H9 (cell line): ENCODE results near the gene MEN1. TPM values are rescaled to one million over a fixed set of nuclear protein-coding genes. Genes with fewer than 3 reads are reported as not detected.

Source experiments
- DNase-seq: peaks from one replicate; pipeline ENCODE4 v3.0.0-alpha.2; 2017
- H2AFZ ChIP-seq: one replicate; pipeline ENCODE4 v1.6.1; 2013; ENCODE audit warnings: mild to moderate bottlenecking, low read length, control low read depth, moderate library complexity
- H2AK5ac ChIP-seq: 2 replicates; pipeline ENCODE4 v1.6.1; 2013; ENCODE audit warnings: low read length, control low read depth, mixed read lengths; ENCODE audit not compliant: insufficient read length
- H2BK120ac ChIP-seq: one replicate; pipeline ENCODE4 v1.6.1; 2013; ENCODE audit warnings: low read depth, mild to moderate bottlenecking, low read length, control low read depth, inconsistent platforms; ENCODE audit not compliant: poor library complexity, severe bottlenecking
- H2BK12ac ChIP-seq: 2 replicates; pipeline ENCODE4 v1.6.1; 2013; ENCODE audit warnings: low read length, control low read depth, mixed read lengths, low read depth; ENCODE audit not compliant: insufficient read length
- H2BK15ac ChIP-seq: 2 replicates; pipeline ENCODE4 v1.6.1; 2013; ENCODE audit warnings: low read depth, low read length, control low read depth
- H2BK20ac ChIP-seq: one replicate; pipeline ENCODE4 v1.6.1; 2013; ENCODE audit warnings: low read depth, mild to moderate bottlenecking, low read length, control low read depth, inconsistent platforms; ENCODE audit not compliant: poor library complexity, severe bottlenecking
- H2BK5ac ChIP-seq: 2 replicates; pipeline ENCODE4 v1.6.1; 2013; ENCODE audit warnings: low read length, control low read depth, mixed read lengths; ENCODE audit not compliant: insufficient read length
- H3K14ac ChIP-seq: 2 replicates; pipeline ENCODE4 v1.6.1; 2013; ENCODE audit warnings: low read length, control low read depth; ENCODE audit not compliant: insufficient read depth
- H3K18ac ChIP-seq: 2 replicates; pipeline ENCODE4 v1.6.1; 2013; ENCODE audit warnings: low read depth, mild to moderate bottlenecking, mixed read lengths, low read length, control low read depth; ENCODE audit not compliant: insufficient read length
- H3K23ac ChIP-seq: 2 replicates; pipeline ENCODE4 v1.6.1; 2013; ENCODE audit warnings: low read length, control low read depth, mixed read lengths, low read depth; ENCODE audit not compliant: insufficient read length
- H3K23me2 ChIP-seq: 2 replicates; pipeline ENCODE4 v1.6.1; 2013; ENCODE audit warnings: low read depth, mild to moderate bottlenecking, mixed read lengths, low read length, control low read depth; ENCODE audit not compliant: insufficient read length, poor library complexity, severe bottlenecking
- H3K27ac ChIP-seq: 2 replicates; pipeline ENCODE4 v1.5.1; 2013; ENCODE audit warnings: low read length, control low read depth, mixed read lengths, low read depth; ENCODE audit not compliant: insufficient read length
- H3K27me3 ChIP-seq: 2 replicates; pipeline ENCODE4 v1.6.1; 2013; ENCODE audit warnings: low read length, control low read depth, inconsistent platforms; ENCODE audit not compliant: insufficient read depth
- H3K4ac ChIP-seq: 2 replicates; pipeline ENCODE4 v1.6.1; 2013; ENCODE audit warnings: low read depth, mild to moderate bottlenecking, control low read depth, inconsistent platforms, low read length, moderate library complexity
- H3K4me1 ChIP-seq: 2 replicates; pipeline ENCODE4 v1.6.1; 2013; ENCODE audit warnings: low read length, control low read depth, inconsistent platforms; ENCODE audit not compliant: insufficient read depth
- H3K4me2 ChIP-seq: 2 replicates; pipeline ENCODE4 v1.6.1; 2013; ENCODE audit warnings: low read length, control low read depth, mixed read lengths; ENCODE audit not compliant: insufficient read length, insufficient read depth
- H3K56ac ChIP-seq: 2 replicates; pipeline ENCODE4 v1.6.1; 2013; ENCODE audit warnings: low read depth, mild to moderate bottlenecking, mixed read lengths, low read length, control low read depth; ENCODE audit not compliant: insufficient read length
- H3K79me1 ChIP-seq: 2 replicates; pipeline ENCODE4 v1.6.1; 2013; ENCODE audit warnings: low read depth, mild to moderate bottlenecking, moderate library complexity, low read length, control low read depth, inconsistent platforms; ENCODE audit not compliant: insufficient read depth, poor library complexity, severe bottlenecking
- H3K79me2 ChIP-seq: 2 replicates; pipeline ENCODE4 v1.6.1; 2013; ENCODE audit warnings: low read length, control low read depth, inconsistent platforms; ENCODE audit not compliant: insufficient read depth
- H3K9ac ChIP-seq: 2 replicates; pipeline ENCODE4 v1.6.1; 2013; ENCODE audit warnings: low read length, control low read depth, mixed read lengths; ENCODE audit not compliant: insufficient read length; ENCODE audit errors: extremely low read depth
- H3K9me3 ChIP-seq: one replicate; pipeline ENCODE4 v1.6.1; 2013; ENCODE audit warnings: low read depth, low read length, inconsistent platforms; ENCODE audit not compliant: control insufficient read depth
- H3T11ph ChIP-seq: one replicate; pipeline ENCODE4 v1.6.1; 2013; ENCODE audit warnings: mild to moderate bottlenecking, low read length, control low read depth, inconsistent platforms
- H4K20me1 ChIP-seq: one replicate; pipeline ENCODE4 v1.6.1; 2013; ENCODE audit not compliant: control insufficient read depth, insufficient read length, insufficient read depth
- H4K5ac ChIP-seq: 2 replicates; pipeline ENCODE4 v1.6.1; 2013; ENCODE audit warnings: low read depth, mild to moderate bottlenecking, mixed read lengths, low read length, control low read depth; ENCODE audit not compliant: insufficient read length
- H4K8ac ChIP-seq: replicated peaks from 2 replicates; pipeline ENCODE4 v1.6.1; 2013; ENCODE audit warnings: low read length, control low read depth, mixed read lengths, low read depth; ENCODE audit not compliant: insufficient read length
- H4K91ac ChIP-seq: 2 replicates; pipeline ENCODE4 v1.6.1; 2013; ENCODE audit warnings: low read depth, mild to moderate bottlenecking, moderate library complexity, mixed read lengths, low read length, control low read depth; ENCODE audit not compliant: insufficient read length
- H3K27ac Mint-ChIP-seq, 3 experiments: 2 replicates in 2 of 3; 3 replicates in 1 of 3; pipeline ENCODE4 v1.8.0; 2020 to 2021; ENCODE audit warnings: mixed read lengths in 3 of 3, mild to moderate bottlenecking in 1 of 3, moderate library complexity in 1 of 3
- H3K27me3 Mint-ChIP-seq: 2 replicates; pipeline ENCODE4 v1.8.0; 2021; ENCODE audit warnings: low read depth, mild to moderate bottlenecking, moderate library complexity, mixed read lengths
- H3K36me3 Mint-ChIP-seq, 3 experiments: 2 replicates in 2 of 3; 3 replicates in 1 of 3; pipeline ENCODE4 v1.8.0; 2020 to 2021; ENCODE audit warnings: low read depth in 3 of 3, mixed read lengths in 3 of 3; ENCODE audit not compliant: insufficient read depth in 1 of 3
- H3K4me1 Mint-ChIP-seq, 2 experiments: 2 replicates each; pipeline ENCODE4 v1.8.0; 2020; ENCODE audit warnings: mixed read lengths in 2 of 2
- H3K4me3 Mint-ChIP-seq, 2 experiments: 2 replicates in 1 of 2; 3 replicates in 1 of 2; pipeline ENCODE4 v1.8.0; 2020 to 2021; ENCODE audit warnings: mild to moderate bottlenecking in 2 of 2, mixed read lengths in 2 of 2, moderate library complexity in 1 of 2
- H3K9me3 Mint-ChIP-seq, 2 experiments: 2 replicates in 1 of 2; 3 replicates in 1 of 2; pipeline ENCODE4 v1.8.0; 2020; ENCODE audit warnings: mild to moderate bottlenecking in 2 of 2, mixed read lengths in 2 of 2, moderate library complexity in 1 of 2
- CTCF ChIP-seq: fragments of 200-600 bp; sonication (generic); conservative IDR thresholded peaks from 3 replicates; pipeline ENCODE4 v1.8.0; 2021; ENCODE audit warnings: antibody characterized with exemption, mild to moderate bottlenecking
- WGBS: extraction: QIAGEN DNeasy Blood & Tissue Kit; methylation state at CpG from one replicate; pipeline ENCODE4 v1.1.7; 2013; ENCODE audit warnings: missing lambda C conversion rate, low lambda C conversion rate, mixed read lengths; ENCODE audit not compliant: insufficient read length; ENCODE audit errors: extremely low coverage; 5-methylcytosine and 5-hydroxymethylcytosine counted together
- total RNA-seq: library from RNA; stranded (reverse); gene quantifications from 2 replicates; pipeline ENCODE4 v1.2.1, GENCODE V29; 2021

MEN1 gene
- total RNA-seq, 1 experiment from 2014 or later, result 49.9 TPM

GRCh38 chr11:64758330-64759079 is 51.8 kb downstream of the MEN1 start:
- no peak overlapping the region for H3K4ac ChIP-seq
- TF ChIP-seq CTCF, result no peak
- Mint-ChIP-seq H3K9me3 (no peaks in the 10 kb centered on the region; a peak in 1 of 5 replicates), H3K4me1 (peaks cover 47 to 63% of the 10 kb centered on the region in 2 experiments), H3K36me3 (peaks cover 0 to 14% (median 8%) of the 10 kb centered on the region in 3 experiments; a peak in 4 of 7 replicates), H3K27ac (no peak overlapping the region), H3K27me3 (no peaks in the 10 kb centered on the region; the same call in 1 of the 2 replicates), H3K4me3 (no peak overlapping the region)
- H3K23ac ChIP-seq, result no peak overlapping the region
- no peaks in the 10 kb centered on the region for H3K27me3 ChIP-seq
- H4K91ac ChIP-seq, result no peak overlapping the region
- DNase-seq, result peak; percentile 25
- H3T11ph ChIP-seq, result no peak overlapping the region
- no peaks in the 10 kb centered on the region for H4K20me1 ChIP-seq
- H2BK20ac ChIP-seq, result no peak overlapping the region
- no peak overlapping the region for H2BK15ac ChIP-seq
- no peak overlapping the region for H4K5ac ChIP-seq
- no peak overlapping the region for H3K27ac ChIP-seq
- H3K18ac ChIP-seq, result no peak overlapping the region
- H3K14ac ChIP-seq, result no peak overlapping the region
- no peak overlapping the region for H2AK5ac ChIP-seq
- H2BK120ac ChIP-seq, result no peak overlapping the region
- no peak overlapping the region for H3K56ac ChIP-seq
- H2BK5ac ChIP-seq, result no peak overlapping the region
- H3K79me2 ChIP-seq, result no peaks in the 10 kb centered on the region
- no peaks in the 10 kb centered on the region for H3K79me1 ChIP-seq
- no peak overlapping the region for H2AFZ ChIP-seq
- peaks cover 4% of the 10 kb centered on the region; the same call in 1 of the 2 replicates for H3K4me1 ChIP-seq
- WGBS, result no CpG with 5 or more reads among the region's 15 CpGs
- no peaks in the 10 kb centered on the region for H3K9me3 ChIP-seq
- H3K9ac ChIP-seq, result no peak overlapping the region
- no peaks in the 10 kb centered on the region for H3K23me2 ChIP-seq
- H2BK12ac ChIP-seq, result no peak overlapping the region
- no peak overlapping the region for H3K4me2 ChIP-seq
- no peak overlapping the region for H4K8ac ChIP-seq
